CD4-positive, alpha-beta T cell treated with Interferon alpha-2 for 1 hour (primary cell): ENCODE results near the gene PATJ.
"Not testable (repeated sequence)": the region's sequence is repeated elsewhere in the genome, so short reads cannot be mapped to it uniquely, and the experiment has no call there.

Experiments used
- DNase-seq, 2 donors: peaks; one replicate each; pipeline ENCODE4 v3.0.0-alpha.2; 2020 to 2022

The PATJ gene

DNA sequence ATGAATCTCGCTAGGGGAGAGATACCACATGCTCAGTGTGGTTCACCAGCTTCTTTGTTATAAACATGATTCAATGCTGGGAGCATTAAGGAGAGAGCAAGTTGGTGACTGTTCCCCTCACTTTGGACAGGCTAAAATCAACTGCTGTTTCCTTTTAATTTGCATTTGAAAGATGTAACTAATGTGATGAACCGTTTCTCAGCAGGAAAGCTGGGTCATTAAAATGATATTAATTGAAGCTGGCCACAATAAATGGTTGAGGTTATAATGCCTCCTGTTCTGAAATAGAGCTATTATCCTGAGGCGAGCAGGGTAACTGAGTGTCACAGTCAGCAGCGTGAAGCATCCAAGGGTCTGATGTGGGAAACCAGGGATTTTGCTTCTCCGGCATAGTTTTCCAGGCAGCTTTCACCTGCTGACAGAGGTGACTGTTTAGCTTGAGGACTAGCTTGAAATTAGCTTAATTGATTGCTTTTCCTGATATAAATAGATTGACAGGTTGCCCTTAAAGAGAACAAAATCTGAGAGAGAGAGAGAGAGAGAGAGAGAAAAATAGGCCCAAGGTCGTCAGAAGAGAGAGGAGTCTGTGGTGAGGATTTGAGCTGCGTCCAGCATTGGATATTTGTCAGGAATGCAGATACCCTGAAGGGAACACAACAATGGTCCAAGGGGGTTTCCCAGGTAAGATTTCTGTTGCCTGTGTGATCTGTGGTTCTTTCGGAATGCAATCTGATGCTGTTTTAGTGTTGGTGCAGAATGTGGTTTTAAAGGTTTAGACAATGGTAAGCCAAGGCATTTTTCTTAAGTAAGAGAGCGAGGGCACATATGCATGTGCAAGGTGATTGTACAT is 209.7 kb downstream of the PATJ start:
- DNase-seq: no peak

DNA sequence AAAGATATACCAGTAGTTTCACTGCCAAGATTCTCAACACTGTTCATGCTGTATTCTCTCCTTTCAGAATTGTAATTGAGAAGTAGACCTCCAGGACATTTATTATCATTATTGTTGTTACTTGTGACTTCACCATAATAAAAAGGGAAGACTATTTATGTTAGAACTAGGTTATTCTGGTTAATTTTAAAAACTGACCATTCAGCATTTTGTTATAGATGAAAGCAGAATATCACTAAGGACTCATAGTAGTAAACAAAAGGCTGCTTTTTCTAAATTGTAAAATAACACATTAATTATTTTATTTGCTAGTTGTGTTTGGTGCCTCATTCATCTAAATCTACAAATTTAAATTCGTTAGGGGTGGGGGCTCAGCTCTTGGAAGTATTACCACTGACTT is 210.4 kb downstream of the PATJ start:
- DNase-seq: no peak

DNA sequence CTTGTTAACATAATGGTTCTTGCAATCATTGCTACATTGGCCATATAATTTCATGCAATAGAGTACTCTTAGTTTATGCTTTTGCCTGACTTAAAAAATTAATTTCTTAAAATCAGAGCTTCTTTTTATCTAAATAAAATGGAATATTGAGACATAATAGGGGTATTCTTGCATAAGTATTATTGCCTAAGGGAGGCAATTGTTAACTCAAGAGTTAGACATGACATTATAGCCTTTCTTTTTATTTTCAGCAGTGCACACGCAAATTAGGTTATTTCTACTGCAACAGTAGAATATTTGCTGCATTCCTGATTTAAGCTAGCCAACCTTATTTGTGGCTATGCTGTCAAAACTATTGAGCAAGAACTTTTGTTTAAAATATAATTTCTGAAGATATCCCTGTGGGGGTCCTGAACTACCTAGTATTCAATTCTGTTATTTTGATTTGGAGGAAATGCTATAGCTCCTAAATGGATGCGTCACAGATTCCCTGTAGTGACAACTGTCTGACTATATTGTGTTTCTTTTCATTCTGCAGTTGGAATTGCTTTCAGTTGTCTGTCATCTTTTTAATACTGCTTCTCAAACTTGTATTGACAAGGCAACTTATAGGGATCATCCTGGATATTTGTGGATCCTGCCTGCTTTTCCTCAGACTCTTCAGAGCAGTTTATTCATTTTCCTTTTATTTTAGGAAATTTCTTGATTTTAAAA is 211.0 kb downstream of the PATJ start:
- DNase-seq: no peak

DNA sequence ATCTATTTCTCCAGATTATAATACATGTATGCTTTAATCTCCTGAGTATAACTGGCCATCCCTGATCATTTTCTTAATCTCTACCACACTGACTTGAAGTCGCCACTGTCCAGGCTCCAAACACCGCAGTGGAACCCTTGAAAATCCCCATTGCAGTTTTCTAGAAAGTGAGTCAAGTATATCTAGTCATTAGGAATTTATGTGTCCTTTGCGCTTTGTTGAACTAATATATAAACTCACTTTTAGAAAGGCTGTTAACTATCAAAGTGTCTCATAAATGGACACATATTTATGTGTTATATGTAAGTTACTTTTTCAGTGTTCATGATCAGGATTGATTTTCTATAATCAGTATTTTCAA is 211.5 kb downstream of the PATJ start:
- no peak for DNase-seq

DNA sequence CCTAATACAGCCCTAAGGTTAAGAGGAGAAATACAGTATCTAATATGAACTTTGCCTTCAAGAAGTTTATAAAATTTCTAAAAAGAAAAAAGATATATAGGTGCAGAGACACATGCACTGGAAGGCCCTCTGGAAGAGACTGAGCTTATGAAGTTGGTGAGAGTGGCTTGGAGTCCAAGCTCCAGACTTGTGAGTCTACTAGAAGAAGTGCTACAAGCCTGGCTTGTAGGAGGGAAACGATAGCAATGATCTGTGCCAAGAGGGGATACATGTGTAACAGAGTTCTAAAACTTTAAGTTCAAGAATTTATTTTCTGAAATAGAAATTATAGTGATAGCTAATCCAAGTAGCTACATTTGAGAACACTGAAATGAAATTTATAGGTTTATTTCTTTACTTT is 213.0 kb downstream of the PATJ start:
- no peak for DNase-seq

DNA sequence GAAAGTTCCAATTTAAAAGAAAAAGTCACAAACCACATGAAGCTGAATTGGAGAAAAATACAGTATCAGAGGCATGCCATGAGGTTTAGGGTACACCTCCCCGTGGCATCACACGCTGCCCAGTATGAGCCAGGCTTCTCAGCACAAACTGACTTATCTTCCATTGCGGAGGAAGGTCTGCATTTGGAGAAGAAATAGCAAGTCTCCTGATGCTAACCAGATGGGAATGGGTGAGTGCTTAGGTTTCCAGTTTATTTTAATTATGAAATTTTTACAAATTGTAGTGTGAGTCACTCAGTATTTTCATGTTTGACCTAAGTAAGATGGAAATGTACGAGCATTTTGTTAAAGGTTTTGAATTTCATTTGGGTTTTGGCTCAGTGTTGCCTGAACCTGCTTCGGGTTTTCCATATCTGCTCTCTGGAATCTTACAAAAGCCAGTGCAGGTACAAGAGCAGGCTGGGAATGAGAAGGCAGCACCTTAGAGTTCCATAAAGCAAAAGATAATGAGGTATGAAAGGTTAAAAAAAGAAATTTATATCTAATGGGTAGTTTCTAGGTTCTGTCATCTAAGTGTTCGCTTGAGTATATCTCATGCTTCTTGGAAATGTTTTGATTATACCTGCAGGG is 213.9 kb downstream of the PATJ start:
- DNase-seq: no peak

DNA sequence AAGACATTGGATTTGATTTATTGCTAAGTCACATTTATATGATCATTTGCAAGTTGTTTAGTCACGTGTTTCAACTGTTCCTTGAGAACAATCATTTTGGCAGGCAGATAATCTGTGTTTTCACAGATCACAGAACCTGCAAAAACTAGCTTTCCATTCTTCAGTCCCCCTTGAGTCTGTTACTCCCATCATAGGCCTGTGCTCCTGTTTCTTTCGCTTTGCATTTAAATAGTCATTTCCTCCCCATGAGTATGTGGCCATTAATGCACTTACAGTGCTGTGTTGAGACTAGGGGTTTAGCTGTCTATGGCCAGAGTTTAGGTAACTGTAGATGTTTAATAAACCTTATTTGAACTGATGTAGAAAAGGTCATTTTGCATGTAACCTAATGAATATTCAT is 214.5 kb downstream of the PATJ start:
- no peak for DNase-seq

DNA sequence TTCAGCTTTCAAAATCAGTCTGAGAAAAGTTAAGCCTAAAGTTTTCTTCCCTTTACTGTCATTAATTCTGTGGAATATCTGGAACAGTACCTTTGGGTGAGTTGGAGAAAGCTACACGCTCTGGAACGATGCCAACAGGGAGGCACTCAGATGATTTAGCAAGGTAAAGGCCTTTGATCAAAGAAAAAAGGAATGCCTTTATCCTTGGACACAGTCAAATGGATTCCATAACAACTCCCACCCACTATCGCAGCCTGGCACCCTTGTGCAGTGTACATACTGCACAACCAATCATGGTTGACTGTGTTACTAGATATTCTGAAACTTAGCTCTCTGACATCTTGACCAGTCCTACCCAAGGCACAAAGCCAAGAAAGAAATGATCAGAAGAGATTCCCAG is 218.7 kb downstream of the PATJ start:
- no peak for DNase-seq

DNA sequence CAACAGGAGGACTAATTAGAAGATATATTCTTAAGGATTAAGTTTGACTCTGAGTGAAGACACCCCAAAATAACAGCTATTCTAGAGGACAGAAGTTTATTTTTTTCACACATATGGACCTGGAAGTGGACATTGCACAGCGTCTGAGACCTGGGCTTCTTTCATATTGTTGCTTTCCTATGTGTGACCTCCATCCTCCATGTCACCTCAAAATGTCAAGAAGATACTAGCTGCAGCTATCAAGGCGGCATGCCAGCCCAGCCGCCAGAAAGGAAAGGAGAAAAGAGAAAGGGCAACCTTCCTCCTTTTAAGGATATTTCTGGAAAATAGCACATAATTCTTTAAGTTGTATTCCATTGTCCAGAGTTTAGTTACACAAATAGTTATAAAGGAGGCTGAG is 220.4 kb downstream of the PATJ start:
- DNase-seq: no peak

DNA sequence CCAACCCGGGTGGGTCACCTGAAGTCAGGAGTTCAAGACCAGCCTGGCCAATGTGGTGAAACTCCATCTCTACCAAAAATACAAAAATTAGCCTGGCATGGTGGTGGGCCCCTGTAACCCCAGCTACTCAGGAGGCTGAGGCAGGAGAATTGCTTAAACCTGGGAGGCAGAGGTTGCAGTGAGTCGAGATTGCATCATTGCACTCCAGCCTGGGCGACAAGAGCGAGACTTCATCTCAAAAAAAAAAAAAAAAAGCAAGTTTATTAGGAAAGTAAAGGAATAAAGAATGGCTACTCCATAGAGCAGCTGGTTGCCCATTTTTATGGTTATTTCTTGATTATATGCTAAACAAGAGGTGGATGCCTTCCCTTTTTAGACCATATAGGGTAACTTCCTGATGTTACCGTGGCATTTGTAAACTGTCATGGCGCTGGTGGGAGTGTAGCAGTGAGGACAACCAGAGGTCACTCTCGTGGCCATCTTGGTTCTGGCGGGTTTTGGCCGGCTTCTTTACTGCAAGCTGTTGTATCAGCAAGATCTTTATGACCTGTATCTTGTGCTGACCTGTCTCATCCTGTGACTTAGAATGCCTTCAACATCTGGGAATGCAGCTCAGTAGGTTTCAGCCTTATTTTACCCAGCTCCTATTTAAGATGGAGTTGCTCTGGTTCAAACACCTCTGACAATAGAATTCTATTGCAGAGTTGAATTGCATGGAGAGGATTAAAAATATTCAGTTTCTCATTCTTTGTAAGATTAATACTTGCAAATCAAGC is 224.4 kb downstream of the PATJ start:
- not testable (repeated sequence) for DNase-seq

DNA sequence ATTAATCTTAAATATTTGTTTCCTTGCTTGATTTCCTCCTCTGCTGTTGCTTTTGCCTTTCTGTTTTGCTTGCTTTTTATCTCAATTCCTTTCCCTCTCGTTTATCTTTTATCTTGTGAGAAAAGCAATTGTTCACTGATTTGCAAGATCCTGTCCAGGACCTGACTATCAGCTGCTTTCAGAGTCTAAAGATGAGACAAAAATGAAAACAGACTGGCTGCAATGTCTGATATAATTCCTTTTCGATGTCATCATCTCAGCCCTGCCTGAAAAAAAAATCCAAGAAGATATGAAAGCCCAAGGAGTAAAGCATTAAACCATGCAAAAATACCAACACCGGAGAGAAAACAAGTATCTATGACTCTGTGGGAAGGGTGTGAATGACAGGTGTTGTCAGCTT is 225.5 kb downstream of the PATJ start:
- no peak for DNase-seq

DNA sequence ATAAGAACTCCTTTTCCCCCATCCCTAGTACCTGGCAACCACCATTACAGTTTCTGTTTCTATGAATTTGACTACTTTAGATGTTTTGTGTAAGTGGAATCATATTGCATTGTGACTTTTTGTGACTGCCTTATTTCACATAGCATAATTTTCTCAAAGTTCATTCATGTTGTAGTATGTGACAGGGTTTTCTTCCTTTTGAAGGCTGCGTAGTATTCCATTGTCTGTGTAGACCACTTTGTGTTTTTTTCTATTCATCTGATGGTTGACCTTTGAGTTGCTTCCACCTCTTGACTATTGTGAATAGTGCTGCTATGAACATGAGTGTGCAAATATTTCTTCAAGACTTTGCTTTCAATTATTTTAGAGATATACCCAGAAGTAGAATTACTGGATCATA is 226.6 kb downstream of the PATJ start:
- no peak for DNase-seq

DNA sequence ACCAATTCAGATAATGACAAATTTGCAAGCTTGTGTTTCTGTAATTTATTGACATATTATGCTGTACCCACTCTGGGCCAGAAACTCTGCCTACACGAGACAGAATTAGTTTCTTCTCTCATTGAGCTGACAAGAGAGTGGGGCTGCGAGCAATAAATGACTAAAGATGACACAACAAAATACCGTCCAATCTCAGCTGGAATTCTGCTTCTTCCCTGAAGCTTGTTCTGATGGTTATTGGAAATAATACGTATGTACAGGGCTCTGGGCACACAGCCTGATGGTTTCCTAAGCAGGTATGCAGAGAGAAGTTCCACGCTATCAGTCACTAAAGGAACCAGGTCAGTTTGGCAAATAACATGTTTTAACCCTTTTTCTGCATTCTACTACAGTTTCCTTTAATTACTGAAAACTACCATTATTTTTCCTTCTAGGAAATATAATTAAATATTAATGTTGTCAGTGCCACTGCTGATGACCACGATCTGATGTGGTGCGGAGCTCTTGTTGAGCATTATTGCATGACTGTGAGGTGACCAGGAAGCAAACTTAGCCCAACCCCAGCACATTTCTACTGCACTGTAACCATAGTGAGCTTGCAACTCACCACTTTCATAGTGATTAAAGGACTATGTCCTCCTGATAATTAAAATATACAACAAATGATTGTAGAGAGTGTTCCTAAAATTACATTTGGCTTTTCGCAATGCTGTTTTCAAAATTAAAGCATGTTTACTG is 231.0 kb downstream of the PATJ start:
- no peak for DNase-seq

DNA sequence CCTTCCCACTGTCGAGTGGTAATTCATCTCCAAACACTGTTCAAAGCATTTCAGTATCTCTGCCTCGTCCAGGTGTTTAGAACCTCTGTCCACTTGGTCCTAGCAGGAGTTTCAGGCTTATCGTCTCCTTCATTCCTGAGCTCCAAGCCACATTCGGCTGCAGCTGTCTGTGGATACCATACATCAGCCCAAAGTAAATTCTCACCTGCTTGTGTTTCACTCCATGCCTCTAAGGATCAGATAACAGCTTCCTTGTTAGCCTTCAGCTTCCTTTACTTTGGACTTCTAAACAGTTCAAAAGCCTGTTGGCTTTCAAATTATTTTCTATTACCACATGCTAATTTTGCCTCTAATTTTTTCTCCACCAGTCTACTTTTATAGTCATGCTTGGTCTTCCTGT is 233.4 kb downstream of the PATJ start:
- DNase-seq: no peak

DNA sequence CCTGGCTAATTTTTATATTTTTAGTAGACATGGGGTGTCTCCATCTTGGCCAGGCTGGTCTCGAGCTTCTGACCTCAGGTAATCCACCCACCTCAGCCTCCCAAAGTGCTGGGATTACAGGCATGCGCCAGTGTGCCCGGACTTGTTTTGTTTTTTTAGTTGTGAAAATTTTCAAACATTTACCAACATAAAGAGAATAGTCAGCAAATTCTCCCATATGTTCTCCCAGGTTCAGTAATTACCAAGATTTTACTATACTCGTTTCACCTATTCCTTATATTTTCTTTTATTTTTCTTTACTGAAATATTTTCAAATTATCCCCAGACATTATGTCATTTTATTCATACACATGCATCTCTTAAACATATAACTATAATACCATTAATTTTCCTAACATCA is 234.3 kb downstream of the PATJ start:
- no peak for DNase-seq

DNA sequence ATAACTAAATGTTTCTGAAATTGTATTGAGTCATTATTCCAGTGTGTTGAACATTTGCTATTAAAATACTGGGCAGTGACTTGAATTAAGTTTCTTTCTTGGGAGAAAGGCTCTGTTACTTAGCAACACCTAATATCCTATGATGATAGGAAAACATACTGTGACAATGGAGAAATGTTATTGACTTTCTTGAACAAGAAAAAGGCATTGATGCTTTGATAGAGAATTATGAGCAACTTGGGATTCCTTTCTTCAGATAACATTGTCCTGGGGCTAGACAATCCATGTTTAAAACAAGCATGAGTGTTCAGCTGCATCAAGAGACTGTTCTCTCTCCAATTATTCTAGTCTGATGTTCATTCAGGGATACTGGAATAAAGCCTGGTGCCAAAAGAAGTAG is 236.5 kb downstream of the PATJ start:
- no peak for DNase-seq

DNA sequence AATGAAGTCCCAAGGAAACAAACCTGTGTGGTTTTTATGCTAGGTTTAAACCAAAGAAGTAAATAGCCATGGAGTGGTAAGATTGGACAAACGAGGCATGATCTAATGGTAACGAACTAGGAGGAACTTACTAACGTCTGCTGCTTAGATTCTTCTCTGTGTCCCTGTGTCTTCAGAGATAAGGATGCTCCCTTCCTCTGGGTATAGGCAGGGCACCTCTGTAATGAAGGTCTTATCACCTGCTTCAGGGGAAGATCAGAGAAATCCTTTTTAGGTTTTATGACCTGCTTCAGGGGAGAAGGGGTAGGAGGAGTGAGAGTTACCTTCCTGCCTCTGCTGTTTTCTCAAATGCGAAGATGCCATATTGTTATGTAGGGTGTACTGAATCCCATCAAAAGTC is 237.4 kb downstream of the PATJ start:
- no peak for DNase-seq

DNA sequence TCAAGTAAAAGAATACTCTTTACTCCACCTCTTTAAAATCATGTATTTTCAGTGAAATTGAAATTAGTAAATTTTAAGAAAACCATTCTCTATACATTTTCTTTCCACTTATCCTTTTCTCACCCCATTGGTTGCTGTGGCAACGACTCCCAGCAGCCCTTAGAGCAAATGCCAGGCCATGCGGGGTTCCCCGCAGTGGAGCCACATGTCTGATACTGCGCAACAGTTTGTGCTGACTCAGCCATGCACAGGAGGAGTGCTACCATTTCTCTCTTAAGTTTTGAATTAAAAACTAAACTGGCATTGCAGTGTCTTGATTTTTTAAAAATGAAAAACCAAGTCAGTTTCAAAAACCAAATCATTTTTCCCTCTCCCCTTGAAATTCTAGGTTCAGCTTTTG is 238.3 kb downstream of the PATJ start:
- no peak for DNase-seq

DNA sequence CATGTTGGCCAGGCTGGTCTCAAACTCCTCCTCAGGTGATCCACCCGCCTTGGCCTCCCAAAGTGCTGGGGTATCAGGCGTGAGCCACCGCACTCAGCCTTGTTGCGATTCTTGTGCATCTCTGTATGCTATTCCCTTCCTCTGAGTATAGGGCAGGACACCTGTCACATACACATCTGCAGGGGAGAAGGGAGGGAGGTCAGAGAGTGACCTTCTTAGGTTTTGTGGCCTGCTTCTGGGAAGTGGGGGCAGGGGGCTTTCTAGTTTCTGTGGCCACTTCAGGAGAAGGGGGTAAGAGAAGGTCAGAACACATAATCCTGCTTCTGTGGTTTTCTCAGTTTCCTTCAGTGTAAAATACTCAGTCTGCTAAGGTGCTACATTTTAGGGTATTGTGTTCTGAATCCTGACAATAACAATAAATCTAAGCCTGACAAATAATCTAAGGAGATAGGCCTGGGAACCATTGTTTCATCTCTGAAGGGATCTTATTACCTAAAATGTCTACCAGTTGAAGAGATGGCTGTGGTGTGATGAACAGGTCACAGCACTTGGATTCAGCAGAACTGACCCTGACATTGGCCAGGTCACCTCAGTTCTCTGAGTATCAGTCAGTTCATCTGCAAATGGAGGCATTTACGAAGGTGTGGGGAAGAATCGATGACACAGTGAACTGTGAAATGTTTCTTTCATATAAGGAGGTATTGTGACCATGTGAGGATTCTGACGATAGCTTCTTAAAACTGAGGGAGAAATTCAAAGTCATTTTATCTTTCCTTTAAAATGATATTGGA is 239.8 kb downstream of the PATJ start:
- no peak for DNase-seq

DNA sequence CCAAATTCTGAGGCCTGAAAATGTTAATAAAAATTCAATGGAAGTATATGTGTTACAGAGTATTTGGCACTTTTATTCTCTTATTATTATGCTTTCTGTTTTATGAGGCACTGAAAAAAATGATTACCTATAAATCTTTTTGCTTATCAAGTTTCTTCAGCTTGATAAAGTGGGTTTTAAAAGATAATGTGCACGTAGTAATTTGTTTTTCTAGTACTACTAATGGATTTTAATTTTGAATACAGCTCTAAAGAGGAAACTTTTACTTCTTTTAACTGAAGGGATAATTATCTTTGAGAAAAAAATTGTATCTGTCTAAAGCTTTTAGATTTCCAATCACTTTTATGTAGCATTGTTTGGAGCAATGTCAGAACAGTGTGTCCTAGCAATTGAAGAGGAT is 241.0 kb downstream of the PATJ start:
- no peak for DNase-seq

DNA sequence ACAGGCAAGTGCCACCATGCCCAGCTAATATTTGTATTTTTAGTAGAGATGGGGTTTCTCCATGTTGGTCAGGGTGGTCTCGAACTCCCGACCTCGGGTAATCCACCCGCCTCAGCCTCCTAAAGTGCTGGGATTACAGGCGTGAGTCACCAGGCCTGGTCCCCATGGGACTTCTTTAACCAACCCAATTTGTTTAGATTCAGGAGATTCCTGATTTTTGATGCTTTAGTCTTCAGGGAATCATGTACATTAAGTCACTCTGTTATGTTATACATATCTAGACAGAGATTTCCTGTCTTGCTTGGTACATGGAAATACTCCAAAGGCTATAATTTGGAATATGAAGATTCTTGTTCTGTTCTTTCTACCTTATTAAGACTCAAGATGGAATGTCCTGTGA is 250.0 kb downstream of the PATJ start:
- no peak for DNase-seq
